HG02678 (cell line): ENCODE results near the gene CATSPERD.
"Not testable (repeated sequence)": the region's sequence is repeated elsewhere in the genome, so short reads cannot be mapped to it uniquely, and the experiment has no call there.

Experiments used
- ATAC-seq: cut with Tn5 transposase; IDR thresholded peaks from one replicate; pipeline ENCODE4 v1.9.1; 2021; ENCODE audit warnings: mild to moderate bottlenecking, moderate library complexity; ENCODE audit not compliant: unreplicated experiment

Gene CATSPERD

GRCh38 chr19:5719274-5719960, 1.0 kb upstream of the CATSPERD start:
- no peak for ATAC-seq

GRCh38 chr19:5727453-5728050, 7.1 kb downstream of the CATSPERD start:
- ATAC-seq: no peak

- ATAC-seq: not testable (repeated sequence)
Measured at GRCh38 chr19:5733172-5733571, 12.7 kb downstream of the CATSPERD start.

- ATAC-seq: no peak
Measured at GRCh38 chr19:5738423-5738822, 18.0 kb downstream of the CATSPERD start.

- ATAC-seq: no peak
Measured at GRCh38 chr19:5742051-5742450, 21.6 kb downstream of the CATSPERD start.

- ATAC-seq: no peak
Measured at GRCh38 chr19:5743630-5744029, 23.2 kb downstream of the CATSPERD start.

- not testable (repeated sequence) for ATAC-seq
Measured at GRCh38 chr19:5744999-5745398, 24.6 kb downstream of the CATSPERD start.

- ATAC-seq: not testable (repeated sequence)
Measured at GRCh38 chr19:5748920-5749319, 28.5 kb downstream of the CATSPERD start.

GRCh38 chr19:5749505-5749904, 29.1 kb downstream of the CATSPERD start:
- no peak for ATAC-seq

GRCh38 chr19:5751709-5752108, 31.3 kb downstream of the CATSPERD start:
- no peak for ATAC-seq

- ATAC-seq: no peak
Measured at GRCh38 chr19:5753743-5754142, 33.3 kb downstream of the CATSPERD start.

GRCh38 chr19:5762608-5763217, 42.3 kb downstream of the CATSPERD start:
- no peak for ATAC-seq

- no peak for ATAC-seq
Measured at GRCh38 chr19:5765220-5765619, 44.8 kb downstream of the CATSPERD start.

- no peak for ATAC-seq
Measured at GRCh38 chr19:5767949-5768348, 47.5 kb downstream of the CATSPERD start.

GRCh38 chr19:5772416-5772815, 52.0 kb downstream of the CATSPERD start:
- no peak for ATAC-seq

- ATAC-seq: no peak
Measured at GRCh38 chr19:5773276-5773675, 52.8 kb downstream of the CATSPERD start.

- no peak for ATAC-seq
Measured at GRCh38 chr19:5774921-5775320, 54.5 kb downstream of the CATSPERD start.

- no peak for ATAC-seq
Measured at GRCh38 chr19:5775668-5776309, 55.4 kb downstream of the CATSPERD start.

GRCh38 chr19:5778402-5778801, 58.0 kb downstream of the CATSPERD start:
- no peak for ATAC-seq

GRCh38 chr19:5780916-5781315, 60.5 kb downstream of the CATSPERD start:
- not testable (repeated sequence) for ATAC-seq

GRCh38 chr19:5782322-5782721, 61.9 kb downstream of the CATSPERD start:
- no peak for ATAC-seq
